Motor neuron (in vitro differentiated cells): ENCODE data around the gene LSM8. TPM values are rescaled to one million over a fixed set of nuclear protein-coding genes. Genes with fewer than 3 reads are reported as not detected.
A peak's percentile ranks its signal among the peaks of the same experiment; 100 is the strongest.

Source experiments
- ATAC-seq, 8 experiments: fragments of 200-7000 bp; cut with Tn5 transposase; replicated peaks in 6 of 8; 2 replicates each; pipeline ENCODE4 v1.8.0; 2021; ENCODE audit warnings: mild to moderate bottlenecking in 8 of 8, moderate library complexity in 8 of 8
- H3K27ac ChIP-seq, 2 donors: fragments of 250-450 bp; sonication (Bioruptor Pico); 2 replicates each; pipeline ENCODE4 v1.9.0; 2021; ENCODE audit warnings: antibody characterized with exemption in 2 of 2, mild to moderate bottlenecking in 2 of 2, moderate library complexity in 1 of 2
- H3K4me1 ChIP-seq, 2 donors: fragments of 250-450 bp; sonication (Bioruptor Pico); replicated peaks in 1 of 2; 2 replicates each; pipeline ENCODE4 v1.6.1; 2021; ENCODE audit warnings: antibody characterized with exemption in 2 of 2, mild to moderate bottlenecking in 2 of 2, moderate library complexity in 1 of 2
- H3K4me3 ChIP-seq, 5 donors: fragments of 250-450 bp; sonication (Bioruptor Pico); 2 replicates each; pipeline ENCODE4 v1.9.0; 2021; ENCODE audit warnings: antibody characterized with exemption in 5 of 5, mild to moderate bottlenecking in 5 of 5, moderate library complexity in 4 of 5
- WGBS, 10 experiments: fragments of 450-650 bp; shearing (Covaris generic); methylation state at CpG; one replicate each; pipeline ENCODE4 v1.0.0; 2022; 5-methylcytosine and 5-hydroxymethylcytosine counted together
- in situ Hi-C, 9 experiments: fragments of 400-800 bp; cut with MboI; loops; one replicate each; pipeline ENCODE4 v1.15.0; 2021; ENCODE audit warnings: low sequenced_read_pairs in 9 of 9, low pct_unique_long_range_greater_than_20kb in 2 of 9; ENCODE audit not compliant: unreplicated experiment in 9 of 9
- total RNA-seq, 8 experiments: library from RNA; unstranded; fragments of 300-600 nt; gene quantifications; 2 replicates each; pipeline versions ENCODE4 v1.2.3 to v1.2.4, GENCODE V29; 2022

Gene LSM8
- total RNA-seq, 8 experiments from 2014 or later: 28.3 to 46.1 (median 44.3) TPM

- in situ Hi-C loops: no loop called here
- no peak overlapping the region for H3K4me3 ChIP-seq
Observed at GRCh38 chr7:118179191-118179590, 4.8 kb upstream of the LSM8 start.

GRCh38 chr7:118182593-118183427 is 1.2 kb upstream of the LSM8 start:
- 42 to 86% (median 66%) methylated on average over 7 to 12 of the region's 13 CpGs for WGBS, 10 experiments
- Histone ChIP-seq H3K4me1 (peaks cover 11 to 21% of the 10 kb centered on the region in 2 donors), H3K4me3 (peak overlapping the region; percentile 90 to 98 (median 95)), H3K27ac (peak overlapping the region in 1 of 2 donors; percentile 93)
- in situ Hi-C loops: no loop called here
- no peak for ATAC-seq

More at GRCh38 chr7:118179191-118179590, 4.8 kb upstream of the LSM8 start:
- 56 to 100% (median 92%) methylated on average over 1 to 2 of the region's 2 CpGs; no CpG with 5 or more reads in 3 of the 10 experiments for WGBS, 10 experiments
- ATAC-seq: no peak
- H3K4me1 ChIP-seq: peaks cover 5 to 8% of the 10 kb centered on the region in 2 donors
- H3K27ac ChIP-seq: no peak overlapping the region

GRCh38 chr7:118183428-118183785 is 557 bp upstream of the LSM8 start:
- H3K27ac ChIP-seq: peak overlapping the region; percentile 58 to 93
- peak; percentile 12 to 27 (median 21) for ATAC-seq
- in situ Hi-C loops: no loop called here
- peak overlapping the region; percentile 90 to 98 (median 95) for H3K4me3 ChIP-seq
- H3K4me1 ChIP-seq: peaks cover 11 to 21% of the 10 kb centered on the region in 2 donors
- 0 to 53% (median 0%) methylated on average over 3 to 15 of the region's 15 CpGs; no CpG with 5 or more reads in 1 of the 10 experiments for WGBS, 10 experiments

- H3K27ac ChIP-seq: peak overlapping the region in 1 of 2 donors; percentile 93
- ATAC-seq: no peak
- 0 to 58% (median 5%) methylated on average over 2 to 10 of the region's 10 CpGs for WGBS, 10 experiments
Observed at GRCh38 chr7:118184565-118184940, 589 bp downstream of the LSM8 start.

GRCh38 chr7:118185163-118185860 is 1.3 kb downstream of the LSM8 start:
- ATAC-seq: no peak
- Histone ChIP-seq H3K4me1 (peaks cover 11 to 21% of the 10 kb centered on the region in 2 donors), H3K27ac (no peak overlapping the region), H3K4me3 (peak overlapping the region in 4 of 5 donors; percentile 90 to 98 (median 96))
- in situ Hi-C loops: no loop called here
- WGBS, 10 experiments: 20 to 95% (median 78%) methylated on average over 1 to 6 of the region's 6 CpGs

More at GRCh38 chr7:118184565-118184940, 589 bp downstream of the LSM8 start:
- in situ Hi-C loops: no loop called here
- peak overlapping the region; percentile 90 to 98 (median 95) for H3K4me3 ChIP-seq
- H3K4me1 ChIP-seq: peaks cover 11 to 21% of the 10 kb centered on the region in 2 donors

GRCh38 chr7:118186501-118186900 is 2.5 kb downstream of the LSM8 start:
- Histone ChIP-seq H3K27ac (no peak overlapping the region), H3K4me1 (peaks cover 11 to 21% of the 10 kb centered on the region in 2 donors), H3K4me3 (no peak overlapping the region)
- in situ Hi-C loops: no loop called here
- ATAC-seq: no peak

- in situ Hi-C loops: no loop called here
- Histone ChIP-seq H3K4me3 (no peak overlapping the region), H3K27ac (no peak overlapping the region), H3K4me1 (no peaks in the 10 kb centered on the region)
- WGBS, 10 experiments: 85 to 100% (median 92%) methylated on average over 1 to 2 of the region's 2 CpGs; no CpG with 5 or more reads in 5 of the 10 experiments
- ATAC-seq: no peak
Observed at GRCh38 chr7:118194571-118194970, 10.6 kb downstream of the LSM8 start.

GRCh38 chr7:118195837-118196474 is 12.0 kb downstream of the LSM8 start:
- in situ Hi-C loops: no loop called here
- no peak overlapping the region for H3K27ac ChIP-seq
- 40 to 100% (median 73%) methylated on average over 1 to 6 of the region's 6 CpGs for WGBS, 10 experiments
- H3K4me3 ChIP-seq: no peak overlapping the region
- peak in 4 of 8 experiments; percentile 60 to 89 (median 86) for ATAC-seq
- no peaks in the 10 kb centered on the region for H3K4me1 ChIP-seq

GRCh38 chr7:118202061-118202460 is 18.1 kb downstream of the LSM8 start:
- no peak overlapping the region for H3K4me3 ChIP-seq
- no peaks in the 10 kb centered on the region for H3K4me1 ChIP-seq
- in situ Hi-C loops: no loop called here
- 3 to 100% (median 69%) methylated on average over 1 to 2 of the region's 2 CpGs; no CpG with 5 or more reads in 2 of the 10 experiments for WGBS, 10 experiments
- peak in 1 of 8 experiments; percentile 37 for ATAC-seq
- no peak overlapping the region for H3K27ac ChIP-seq

GRCh38 chr7:118214051-118214832 is 30.3 kb downstream of the LSM8 start:
- peaks cover 0 to 13% of the 10 kb centered on the region in 2 donors for H3K4me1 ChIP-seq
- in situ Hi-C loops: no loop called here
- H3K27ac ChIP-seq: no peak overlapping the region
- 0 to 92% (median 30%) methylated on average over 2 to 22 of the region's 49 CpGs; no CpG with 5 or more reads in 1 of the 10 experiments for WGBS, 10 experiments
- ATAC-seq: peak in 5 of 8 experiments; percentile 24 to 96 (median 55)
- H3K4me3 ChIP-seq: peak overlapping the region in 1 of 5 donors; percentile 17

GRCh38 chr7:118214833-118215182 is 30.8 kb downstream of the LSM8 start:
- in situ Hi-C loops: no loop called here
- no peak overlapping the region for H3K27ac ChIP-seq
- H3K4me1 ChIP-seq: peaks cover 0 to 13% of the 10 kb centered on the region in 2 donors
- WGBS, 10 experiments: 0 to 100% (median 93%) methylated on average over 1 to 3 of the region's 3 CpGs; no CpG with 5 or more reads in 4 of the 10 experiments
- ATAC-seq: no peak
- no peak overlapping the region for H3K4me3 ChIP-seq

- in situ Hi-C loops: no loop called here
- ATAC-seq: peak in 4 of 8 experiments; percentile 56 to 83 (median 66)
- WGBS, 10 experiments: 0 to 67% (median 40%) methylated on average over 1 of the region's 1 CpG; no CpG with 5 or more reads in 3 of the 10 experiments
- peaks cover 0 to 13% of the 10 kb centered on the region in 2 donors for H3K4me1 ChIP-seq
- no peak overlapping the region for H3K27ac ChIP-seq
- no peak overlapping the region for H3K4me3 ChIP-seq
Observed at GRCh38 chr7:118217210-118217619, 33.3 kb downstream of the LSM8 start.
